Psoas muscle (tissue), 8 donors: ENCODE data around the gene KNDC1. TPM values are rescaled to one million over a fixed set of nuclear protein-coding genes. Genes with fewer than 3 reads are reported as not detected.

Source experiments
- ATAC-seq, 4 donors: fragments of 200-7000 bp; cut with Tn5 transposase; one replicate each; pipeline ENCODE4 v1.9.1; 2020; ENCODE audit warnings: moderate library complexity in 3 of 4, mild to moderate bottlenecking in 2 of 4
- DNase-seq, 2 donors: peaks; one replicate each; pipeline ENCODE4 v3.0.0-alpha.2; 2020
- H3K27ac ChIP-seq: fragments of 200-600 bp; one replicate; pipeline ENCODE4 v1.8.0; 2022
- H3K27me3 ChIP-seq, 3 donors: fragments of 200-600 bp in 1 of 3; one replicate each; pipeline versions ENCODE4 v1.6.1 to v1.8.0; 2013 to 2022; ENCODE audit warnings: low read length in 2 of 3, mild to moderate bottlenecking in 2 of 3, moderate library complexity in 1 of 3; ENCODE audit not compliant: insufficient read depth in 3 of 3
- H3K36me3 ChIP-seq, 2 donors: fragments of 200-600 bp in 1 of 2; one replicate each; pipeline versions ENCODE4 v1.6.1 to v1.8.0; 2013 to 2022; ENCODE audit warnings: low read depth in 1 of 2, mild to moderate bottlenecking in 1 of 2, moderate library complexity in 1 of 2; ENCODE audit not compliant: insufficient read depth in 1 of 2
- H3K4me1 ChIP-seq: fragments of 200-600 bp; one replicate; pipeline ENCODE4 v1.8.0; 2022
- H3K4me3 ChIP-seq: fragments of 200-600 bp; one replicate; pipeline ENCODE4 v1.8.0; 2022; ENCODE audit warnings: mild to moderate bottlenecking
- H3K9me3 ChIP-seq: fragments of 200-600 bp; one replicate; pipeline ENCODE4 v1.8.0; 2022
- WGBS, 3 donors: extraction: QIAGEN DNeasy Blood & Tissue Kit; methylation state at CpG; one replicate each; pipeline versions ENCODE4 v1.1.6 to v1.1.7; 2013; 5-methylcytosine and 5-hydroxymethylcytosine counted together
- intact Hi-C, 2 donors: fragments of 100-400 bp; cut with DNase I; formaldehyde crosslinking; loops; one replicate each; pipeline versions ENCODE4 v1.11.0 to v1.14.2; 2022
- polyA plus RNA-seq, 3 donors: library from polyadenylated mRNA; stranded (reverse); fragments of 200-250 nt; gene quantifications; one replicate each; pipeline ENCODE4 v1.2.3, GENCODE V29; 2013
- total RNA-seq, 4 donors: library from RNA; stranded (reverse); fragmentation: NEBNext Ultra II Directional in 2 of 4; extraction: Animal tissue kit (Norgen Biotek cat#: 25700) in 2 of 4; gene quantifications; one replicate each; pipeline versions ENCODE4 v1.2.1 to v1.2.4, GENCODE V29; 2021 to 2023
- TF ChIP-seq, protein P1 (sequence below): fragments of 200-600 bp; IDR thresholded peaks from one replicate; pipeline ENCODE4 v1.8.0; 2022; ENCODE audit warnings: antibody characterized with exemption
- donor health status: healthy with polysubstance abuse.
- donor health status: DM: no; HTN: no; CAD: no; lungs with moderate emphysema.
- donor health status: Bipolar disorder and iron deficiency.
- donor health status: healthy.
- donor health status: DM: yes; HTN: yes; CAD: no.
- donor health status: DM: no; HTN: no; CAD: no.
- donor health status: DM: no; HTN: no; CAD: no.
- donor health status: DM: yes; HTN: yes; CAD: no.

Gene KNDC1
- total and polyA plus RNA-seq, 7 donors, result under 0.01 to 0.10 (median 0.01) TPM; not detected in 4

DNA sequence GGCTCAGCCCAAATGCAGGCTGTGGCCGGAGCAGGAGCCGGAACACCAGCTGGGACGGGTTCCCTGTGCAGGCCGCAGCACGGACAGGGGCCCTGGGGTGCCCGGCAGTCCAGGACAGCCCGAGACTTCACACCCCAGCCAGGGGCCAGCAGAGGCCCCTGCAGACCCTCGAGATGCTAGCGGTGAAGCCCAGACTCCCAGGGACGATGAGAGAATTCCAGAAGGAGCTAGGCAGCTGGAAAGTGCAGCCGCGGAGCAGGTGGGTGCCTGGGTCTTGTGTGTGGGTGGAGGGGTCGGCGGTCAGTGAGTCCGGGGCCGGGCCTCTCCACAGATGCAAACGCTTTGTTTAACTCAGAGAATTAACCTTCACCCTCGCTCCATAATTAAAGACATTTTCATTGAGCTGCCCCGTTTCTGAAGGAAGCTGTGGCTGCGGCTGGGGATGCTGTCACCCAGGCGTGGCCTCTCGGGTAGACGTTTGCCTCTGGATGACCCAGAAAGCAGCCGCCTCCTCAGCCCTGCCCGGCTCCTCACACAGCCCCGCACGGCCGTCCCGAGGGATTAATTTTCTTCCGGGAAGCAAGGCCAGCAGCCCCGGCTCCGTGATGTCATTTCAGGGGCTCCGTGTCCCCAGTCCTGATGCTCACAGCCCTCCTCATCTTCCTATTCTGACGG is 26.5 kb downstream of the KNDC1 start:
- WGBS, 3 donors, result 37 to 44% (median 39%) methylated on average over 34 of the region's 34 CpGs
- no peak for DNase-seq

DNA sequence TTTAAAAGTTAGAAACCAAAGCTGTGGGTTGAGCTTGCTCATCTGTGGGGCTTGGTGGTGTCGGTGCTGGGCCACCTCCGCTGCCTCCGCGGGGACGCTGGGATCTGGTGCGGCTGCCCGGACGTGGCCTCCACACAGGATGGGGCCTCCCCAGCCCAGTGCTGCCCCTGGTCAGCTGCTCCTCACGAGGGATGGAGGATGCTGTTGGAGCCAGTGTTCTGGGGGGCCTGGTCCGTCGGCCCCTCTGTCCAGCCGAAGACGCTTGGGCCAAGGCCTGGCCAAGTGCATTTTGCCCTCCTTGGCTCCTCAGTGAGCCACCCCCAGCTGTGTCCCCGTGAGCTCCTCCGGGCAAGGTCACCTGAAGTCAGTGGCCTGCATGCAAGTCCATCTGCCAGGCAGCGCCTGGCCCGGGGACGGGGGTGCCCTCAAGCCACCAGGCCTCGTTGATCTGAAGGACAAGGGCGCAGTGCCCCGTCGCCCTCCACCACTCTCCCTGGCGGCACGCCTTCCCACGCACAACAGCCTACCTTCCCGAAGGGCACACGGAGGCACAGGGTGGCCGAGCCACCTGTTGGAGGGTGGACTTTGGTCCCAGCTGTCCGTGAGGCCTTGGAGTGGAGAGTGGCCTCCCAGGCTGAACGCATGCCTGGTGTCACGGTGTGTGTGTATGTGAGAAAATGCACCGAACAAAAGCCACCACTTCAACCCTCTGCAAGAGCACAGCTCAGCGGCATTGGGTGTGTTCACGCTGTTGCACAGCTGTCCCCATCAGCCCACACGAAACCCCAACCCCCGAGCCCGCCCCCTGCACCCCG is 27.3 kb downstream of the KNDC1 start:
- DNase-seq, result no peak
- H3K4me3 ChIP-seq, result no peak overlapping the region
- no peak overlapping the region for H3K27ac ChIP-seq
- intact Hi-C loops, result no loop called here
- peaks cover 0 to 35% (median 10%) of the 10 kb centered on the region in 3 donors for H3K27me3 ChIP-seq
- H3K4me1 ChIP-seq, result no peaks in the 10 kb centered on the region
- TF ChIP-seq, protein P1, sequence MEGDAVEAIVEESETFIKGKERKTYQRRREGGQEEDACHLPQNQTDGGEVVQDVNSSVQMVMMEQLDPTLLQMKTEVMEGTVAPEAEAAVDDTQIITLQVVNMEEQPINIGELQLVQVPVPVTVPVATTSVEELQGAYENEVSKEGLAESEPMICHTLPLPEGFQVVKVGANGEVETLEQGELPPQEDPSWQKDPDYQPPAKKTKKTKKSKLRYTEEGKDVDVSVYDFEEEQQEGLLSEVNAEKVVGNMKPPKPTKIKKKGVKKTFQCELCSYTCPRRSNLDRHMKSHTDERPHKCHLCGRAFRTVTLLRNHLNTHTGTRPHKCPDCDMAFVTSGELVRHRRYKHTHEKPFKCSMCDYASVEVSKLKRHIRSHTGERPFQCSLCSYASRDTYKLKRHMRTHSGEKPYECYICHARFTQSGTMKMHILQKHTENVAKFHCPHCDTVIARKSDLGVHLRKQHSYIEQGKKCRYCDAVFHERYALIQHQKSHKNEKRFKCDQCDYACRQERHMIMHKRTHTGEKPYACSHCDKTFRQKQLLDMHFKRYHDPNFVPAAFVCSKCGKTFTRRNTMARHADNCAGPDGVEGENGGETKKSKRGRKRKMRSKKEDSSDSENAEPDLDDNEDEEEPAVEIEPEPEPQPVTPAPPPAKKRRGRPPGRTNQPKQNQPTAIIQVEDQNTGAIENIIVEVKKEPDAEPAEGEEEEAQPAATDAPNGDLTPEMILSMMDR, result no peak
- ATAC-seq, result no peak
- H3K9me3 ChIP-seq, result no peaks in the 10 kb centered on the region
- no peaks in the 10 kb centered on the region for H3K36me3 ChIP-seq
- 68 to 71% (median 69%) methylated on average over 32 to 38 of the region's 38 CpGs for WGBS, 3 donors

More for the DNA sequence above, 26.5 kb downstream of the KNDC1 start:
- no peaks in the 10 kb centered on the region for H3K9me3 ChIP-seq
- ATAC-seq, result no peak
- H3K27me3 ChIP-seq, result peaks cover 0 to 35% (median 12%) of the 10 kb centered on the region in 3 donors
- TF ChIP-seq, protein P1, result no peak
- no peaks in the 10 kb centered on the region for H3K4me1 ChIP-seq
- intact Hi-C loops, result no loop called here
- no peak overlapping the region for H3K4me3 ChIP-seq
- no peak overlapping the region for H3K27ac ChIP-seq
- H3K36me3 ChIP-seq, result no peaks in the 10 kb centered on the region

DNA sequence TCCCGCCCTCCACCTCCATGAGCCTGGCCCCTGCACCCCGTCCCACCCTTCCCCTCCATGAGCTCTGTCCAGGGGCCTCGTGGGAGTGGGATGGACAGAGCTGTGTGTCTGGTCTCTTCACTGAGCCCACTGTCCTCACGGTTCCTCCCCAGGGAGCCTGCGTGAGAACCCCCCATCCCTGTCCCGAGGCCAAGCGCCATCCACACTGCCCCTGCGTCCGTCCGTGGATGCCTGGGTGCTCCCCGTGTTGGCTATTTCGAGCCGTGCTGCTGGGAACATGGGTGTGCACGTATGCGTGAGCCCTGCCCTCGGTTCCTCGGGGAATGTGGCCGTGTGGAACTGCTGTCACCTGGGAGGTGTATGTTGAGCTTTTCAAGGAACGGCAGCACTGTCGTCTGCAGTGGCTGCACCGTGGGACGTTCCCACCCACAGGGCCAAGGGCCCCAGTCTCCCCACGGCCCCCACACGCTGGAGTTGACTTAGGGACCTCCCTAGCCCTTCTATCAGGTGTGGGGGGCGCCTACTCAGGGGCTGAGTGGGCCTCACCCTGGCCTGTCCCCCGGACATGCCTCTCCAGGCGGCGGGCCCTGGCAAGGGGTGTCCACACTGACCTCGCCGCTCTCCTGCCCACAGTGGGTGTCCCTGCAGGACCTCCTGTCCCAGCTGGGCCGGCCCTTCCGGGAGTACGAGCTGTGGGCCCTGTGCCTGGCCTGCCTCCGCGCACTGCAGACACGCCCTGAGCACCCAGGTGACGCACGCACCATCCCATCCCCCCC is 28.1 kb downstream of the KNDC1 start:
- intact Hi-C loops, result no loop called here
- H3K4me3 ChIP-seq, result no peak overlapping the region
- no peak overlapping the region for H3K27ac ChIP-seq
- WGBS, 3 donors, result 80 to 85% (median 83%) methylated on average over 35 to 38 of the region's 38 CpGs
- H3K9me3 ChIP-seq, result no peaks in the 10 kb centered on the region
- no peaks in the 10 kb centered on the region for H3K4me1 ChIP-seq
- H3K27me3 ChIP-seq, result peaks cover 0 to 38% (median 8%) of the 10 kb centered on the region in 3 donors
- H3K36me3 ChIP-seq, result no peaks in the 10 kb centered on the region
- DNase-seq (no peak), ATAC-seq (no peak)
- TF ChIP-seq, protein P1, result no peak

DNA sequence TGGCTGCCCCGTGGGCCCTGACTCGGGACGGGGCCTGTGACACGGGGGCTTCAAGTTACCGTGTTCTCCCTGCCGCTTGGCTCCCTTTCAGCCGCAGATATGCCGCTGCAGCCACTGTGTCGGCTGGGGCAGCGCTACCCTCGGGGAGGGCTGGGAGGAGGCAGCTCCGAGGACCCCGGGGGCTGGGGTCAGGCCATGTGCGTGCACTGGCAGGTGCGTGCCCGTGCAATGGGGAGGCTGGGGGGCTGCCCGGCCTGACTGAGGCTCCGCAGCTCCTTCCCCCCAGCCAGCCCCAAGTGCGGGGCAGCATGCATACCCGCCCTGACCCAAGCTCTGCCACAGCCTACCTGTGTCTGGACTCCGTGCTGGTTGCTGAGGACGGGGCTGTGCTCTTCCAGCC is 29.2 kb downstream of the KNDC1 start:
- intact Hi-C loops, result no loop called here
- Histone ChIP-seq H3K9me3 (no peaks in the 10 kb centered on the region), H3K27me3 (peaks cover 0 to 38% (median 8%) of the 10 kb centered on the region in 3 donors), H3K36me3 (no peaks in the 10 kb centered on the region), H3K4me3 (no peak overlapping the region), H3K27ac (no peak overlapping the region), H3K4me1 (no peaks in the 10 kb centered on the region)
- TF ChIP-seq, protein P1, result no peak
- DNase-seq (no peak), ATAC-seq (no peak)
- WGBS, 3 donors, result 53 to 69% (median 65%) methylated on average over 22 of the region's 22 CpGs
